ENCODE data around the gene FRMD5.
"Not testable (repeated sequence)": the region's sequence is repeated elsewhere in the genome, so short reads cannot be mapped to it uniquely, and the experiment has no call there.

The FRMD5 gene

DNA sequence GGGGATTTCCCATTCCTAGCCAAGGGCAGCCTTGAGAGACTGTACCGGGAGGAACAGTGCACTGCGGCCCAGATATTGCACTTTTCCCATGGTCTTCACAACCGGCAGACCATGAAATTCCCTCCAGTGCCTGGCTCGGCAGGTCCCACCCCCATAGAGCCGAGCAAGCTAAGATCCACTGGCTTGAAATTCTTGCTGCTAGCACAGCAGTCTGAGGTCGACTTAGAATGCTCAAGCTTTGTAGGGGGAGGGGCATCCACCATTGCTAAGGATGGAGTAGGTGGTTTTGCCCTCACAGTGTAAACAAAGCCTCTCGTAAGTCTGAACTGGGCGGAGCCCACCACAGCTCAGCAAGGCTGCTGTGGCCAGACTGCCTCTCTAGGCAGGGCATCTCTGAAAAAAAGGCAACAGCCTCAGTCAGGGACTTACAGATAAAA lies 156.3 kb downstream of the FRMD5 start:
- TF ChIP-seq, protein P1, sequence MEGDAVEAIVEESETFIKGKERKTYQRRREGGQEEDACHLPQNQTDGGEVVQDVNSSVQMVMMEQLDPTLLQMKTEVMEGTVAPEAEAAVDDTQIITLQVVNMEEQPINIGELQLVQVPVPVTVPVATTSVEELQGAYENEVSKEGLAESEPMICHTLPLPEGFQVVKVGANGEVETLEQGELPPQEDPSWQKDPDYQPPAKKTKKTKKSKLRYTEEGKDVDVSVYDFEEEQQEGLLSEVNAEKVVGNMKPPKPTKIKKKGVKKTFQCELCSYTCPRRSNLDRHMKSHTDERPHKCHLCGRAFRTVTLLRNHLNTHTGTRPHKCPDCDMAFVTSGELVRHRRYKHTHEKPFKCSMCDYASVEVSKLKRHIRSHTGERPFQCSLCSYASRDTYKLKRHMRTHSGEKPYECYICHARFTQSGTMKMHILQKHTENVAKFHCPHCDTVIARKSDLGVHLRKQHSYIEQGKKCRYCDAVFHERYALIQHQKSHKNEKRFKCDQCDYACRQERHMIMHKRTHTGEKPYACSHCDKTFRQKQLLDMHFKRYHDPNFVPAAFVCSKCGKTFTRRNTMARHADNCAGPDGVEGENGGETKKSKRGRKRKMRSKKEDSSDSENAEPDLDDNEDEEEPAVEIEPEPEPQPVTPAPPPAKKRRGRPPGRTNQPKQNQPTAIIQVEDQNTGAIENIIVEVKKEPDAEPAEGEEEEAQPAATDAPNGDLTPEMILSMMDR (IDR thresholded peaks at IDR 0.05; ENCODE audit: control insufficient read depth, extremely low read depth, insufficient read depth), result no peak
- no peak overlapping the region for H3K4me3 ChIP-seq (ENCODE audit: low read depth, low read length)
- no peak for DNase-seq (ENCODE audit: low read depth)

DNA sequence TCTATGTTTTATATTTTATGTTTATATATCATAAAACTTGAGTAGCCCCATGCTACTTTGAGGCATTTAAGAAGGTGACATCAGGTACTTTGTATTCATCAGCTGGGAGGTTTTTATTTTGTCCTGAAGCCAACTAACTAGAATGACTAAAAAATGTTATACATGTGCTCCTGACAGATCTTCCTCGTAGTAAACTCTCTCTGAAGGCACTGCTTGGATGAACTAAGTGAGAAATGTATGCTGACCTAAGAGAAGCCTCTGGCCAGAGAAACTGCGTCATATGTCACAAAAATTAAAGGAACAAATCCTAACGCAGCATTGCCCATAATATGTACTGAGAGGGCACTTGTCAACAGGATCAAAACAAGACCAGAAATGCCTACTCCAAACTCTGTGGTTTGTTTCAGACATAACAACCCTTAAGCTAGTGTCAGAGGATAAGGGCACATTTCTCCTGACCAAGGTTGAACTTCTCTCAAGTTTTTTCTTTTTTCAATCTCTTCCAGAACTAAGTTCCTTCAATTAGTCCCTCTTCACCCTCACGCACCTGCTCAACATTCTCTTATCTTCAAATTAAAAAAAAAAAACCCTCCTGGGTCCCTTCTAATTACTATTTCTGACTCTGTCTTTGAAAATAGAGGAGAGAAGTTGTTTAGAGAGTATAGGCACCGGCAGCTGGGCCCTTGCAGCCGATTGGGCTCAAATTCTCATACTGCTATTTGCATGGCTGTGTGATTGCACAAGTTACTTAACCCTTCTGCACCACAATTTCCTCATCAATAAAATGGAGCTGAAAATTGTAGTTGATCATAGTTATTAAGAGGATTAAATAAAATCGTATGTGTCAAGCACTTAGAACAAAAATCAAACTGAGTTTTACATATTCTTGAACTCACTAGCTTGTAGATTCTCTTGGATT lies 159.0 kb downstream of the FRMD5 start:
- H3K4me3 ChIP-seq (ENCODE audit: low read depth, low read length), result no peak overlapping the region
- DNase-seq (ENCODE audit: low read depth), result no peak
- TF ChIP-seq, protein P1 (IDR thresholded peaks at IDR 0.05; ENCODE audit: control insufficient read depth, extremely low read depth, insufficient read depth), result no peak

DNA sequence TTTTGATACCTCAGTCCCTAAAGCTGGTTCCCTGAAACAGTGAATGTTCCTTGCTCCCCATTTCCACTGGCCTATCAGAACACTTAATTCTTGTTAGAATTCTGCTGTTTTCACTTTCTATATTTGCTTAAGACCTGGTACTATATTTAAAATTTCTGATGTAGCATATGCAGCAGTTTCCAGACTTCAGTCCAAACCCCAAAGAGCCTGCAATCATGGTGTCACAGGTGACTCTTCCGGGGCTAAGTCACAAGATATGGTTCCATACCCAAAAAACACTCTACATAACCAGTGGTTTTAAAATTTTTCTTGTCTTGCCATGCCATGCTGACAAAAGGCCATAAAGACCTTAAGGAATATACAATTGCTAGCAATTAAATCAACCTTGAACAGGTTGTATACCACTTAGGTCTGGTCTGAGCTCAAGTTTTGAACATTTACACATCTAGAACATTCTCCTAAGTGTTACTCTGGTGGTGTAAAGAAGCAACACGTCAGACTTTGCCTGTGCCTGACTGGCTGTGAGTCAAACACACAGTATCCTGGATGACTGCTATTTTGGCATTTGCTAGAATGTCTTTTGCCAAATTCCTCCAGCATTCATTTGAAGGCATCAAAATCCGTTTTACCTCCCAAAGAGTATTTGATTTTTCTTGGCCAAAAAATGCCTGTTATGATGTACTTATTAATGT lies 160.0 kb downstream of the FRMD5 start:
- TF ChIP-seq, protein P1 (IDR thresholded peaks at IDR 0.05; ENCODE audit: control insufficient read depth, extremely low read depth, insufficient read depth), result no peak

DNA sequence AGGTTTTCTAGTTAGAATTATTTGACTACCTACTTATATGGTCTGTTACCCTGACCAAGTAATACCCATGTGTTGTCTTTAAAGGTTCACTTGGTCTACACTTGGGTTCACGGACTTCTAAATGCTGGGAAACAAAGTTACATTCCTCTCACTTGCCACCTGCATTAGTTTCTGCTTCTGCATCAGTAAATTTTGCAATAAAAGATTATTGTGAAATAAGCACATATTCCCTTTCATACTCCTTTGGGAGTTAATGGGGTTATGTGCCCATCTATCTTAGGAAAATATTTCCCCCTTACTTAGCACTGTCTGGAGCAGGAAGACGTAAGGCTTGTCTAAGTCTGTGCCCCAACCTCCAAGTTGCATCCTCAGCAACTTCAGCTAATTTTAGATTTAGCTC lies 160.7 kb downstream of the FRMD5 start:
- no peak overlapping the region for H3K4me3 ChIP-seq (ENCODE audit: low read depth, low read length)
- TF ChIP-seq, protein P1 (IDR thresholded peaks at IDR 0.05; ENCODE audit: control insufficient read depth, extremely low read depth, insufficient read depth), result no peak
- DNase-seq (ENCODE audit: low read depth), result no peak

More for the DNA sequence above, 160.0 kb downstream of the FRMD5 start:
- no peak for DNase-seq (ENCODE audit: low read depth)
- H3K4me3 ChIP-seq (ENCODE audit: low read depth, low read length), result no peak overlapping the region

DNA sequence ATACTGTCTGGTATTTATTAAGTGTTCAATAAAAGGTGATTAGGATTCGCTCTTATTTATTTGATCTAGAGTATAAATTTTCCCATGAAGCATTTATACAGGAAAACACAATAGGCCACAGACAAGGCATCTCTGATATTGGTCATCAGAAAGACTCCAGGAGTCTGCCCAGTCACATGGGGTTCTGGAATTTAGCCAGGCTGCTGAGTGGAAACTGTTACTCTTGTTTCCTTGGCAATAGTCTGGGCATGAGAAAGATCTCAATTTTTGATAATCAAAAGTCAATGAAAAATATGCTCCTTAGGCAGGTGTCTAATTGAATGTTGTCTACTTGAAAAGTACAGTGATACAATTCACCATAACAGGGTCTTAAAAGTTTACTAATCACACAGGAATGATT lies 161.2 kb downstream of the FRMD5 start:
- DNase-seq (ENCODE audit: low read depth), result no peak
- TF ChIP-seq, protein P1 (IDR thresholded peaks at IDR 0.05; ENCODE audit: control insufficient read depth, extremely low read depth, insufficient read depth), result no peak
- H3K4me3 ChIP-seq (ENCODE audit: low read depth, low read length), result no peak overlapping the region

DNA sequence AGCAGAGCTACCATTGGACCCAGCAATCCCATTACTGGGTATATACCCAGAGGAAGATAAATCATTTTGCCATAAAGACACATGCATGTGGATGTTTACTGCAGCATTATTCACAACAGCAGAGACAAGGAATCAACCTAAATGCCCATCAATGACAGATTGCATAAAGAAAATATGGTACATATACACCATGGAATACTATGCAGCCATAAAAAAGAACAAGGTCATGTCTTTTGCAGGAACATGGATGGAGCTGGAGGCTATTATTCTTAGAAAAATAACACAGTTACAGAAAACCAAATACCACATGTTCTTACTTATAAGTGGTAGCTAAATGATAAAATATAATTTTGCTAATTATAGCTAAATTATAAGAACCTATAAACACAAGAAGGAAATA lies 162.3 kb downstream of the FRMD5 start:
- not testable (repeated sequence) for H3K4me3 ChIP-seq (ENCODE audit: low read depth, low read length); DNase-seq (ENCODE audit: low read depth)

DNA sequence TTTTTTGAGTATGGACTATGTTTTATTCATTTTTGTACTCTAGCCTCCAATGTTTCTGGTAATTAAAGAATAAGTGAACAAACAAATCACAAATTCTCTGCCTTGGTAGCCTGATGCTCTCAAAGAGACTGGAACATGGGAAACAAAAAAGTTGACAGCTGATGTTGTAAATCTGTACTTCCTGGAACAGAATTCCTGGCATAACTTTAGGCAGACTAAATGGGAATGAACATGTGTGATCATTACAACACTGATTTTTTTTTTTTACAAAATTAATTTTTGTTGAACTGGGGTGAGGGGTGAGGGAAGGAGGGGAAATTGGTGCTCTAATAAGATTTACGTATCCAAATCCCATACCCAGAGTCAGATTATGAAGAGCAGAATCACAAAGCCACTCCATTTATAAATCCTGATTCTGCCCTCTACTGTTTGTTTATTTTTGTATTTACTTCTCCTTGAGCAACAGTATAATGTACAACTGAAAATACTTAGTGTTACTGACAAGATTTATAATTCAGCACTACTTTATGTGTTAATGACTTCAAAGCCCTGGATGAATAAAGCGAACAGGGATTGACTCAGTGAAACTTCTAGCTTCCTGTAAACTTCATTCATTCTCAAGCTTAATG lies 165.0 kb downstream of the FRMD5 start:
- no peak overlapping the region for H3K4me3 ChIP-seq (ENCODE audit: low read depth, low read length)
- TF ChIP-seq, protein P1 (IDR thresholded peaks at IDR 0.05; ENCODE audit: control insufficient read depth, extremely low read depth, insufficient read depth), result peak; percentile 20; the same call in 1 of the 2 replicates
- DNase-seq (ENCODE audit: low read depth), result no peak
